Measurements from ENCODE around the gene BHLHA15.

- TF ChIP-seq FOS (IDR thresholded peaks at IDR 0.05; ENCODE audit: extremely low read depth, insufficient read length) (no peak), TEAD4 (IDR thresholded peaks at IDR 0.05; ENCODE audit: low read length) (no peak), TEAD4 (CRISPR knock-in tag; IDR thresholded peaks at IDR 0.05; ENCODE audit: borderline replicate concordance) (no peak), XRCC3 (IDR thresholded peaks at IDR 0.05) (no peak), ZNF57 (CRISPR knock-in tag; IDR thresholded peaks at IDR 0.05) (no peak), NFE2L1 (tag; IDR thresholded peaks at IDR 0.05; ENCODE audit: borderline replicate concordance, low read depth) (no peak), SMC3 (conservative IDR thresholded peaks at IDR 0.05; ENCODE audit: insufficient read depth, low read depth, low read length) (no peak), MYNN (IDR thresholded peaks at IDR 0.05) (no peak), MYNN (CRISPR knock-in tag; IDR thresholded peaks at IDR 0.05) (no peak), MAZ (CRISPR knock-in tag; conservative IDR thresholded peaks at IDR 0.05 in 1 of 2, IDR thresholded peaks at IDR 0.05 in 1 of 2) (no peak), NFIC (IDR thresholded peaks at IDR 0.05) (no peak)
These were observed 5.8 kb downstream of the BHLHA15 start for GRCh38 chr7:98216941-98217622.

Data from K562 (cell line).